ENCODE results near the gene THRB.
"Not testable (repeated sequence)": the region's sequence is repeated elsewhere in the genome, so short reads cannot be mapped to it uniquely, and the experiment has no call there.

THRB gene

GRCh38 chr3:24400015-24400414, 94.6 kb downstream of the THRB start:
- no peak for DNase-seq

GRCh38 chr3:24399614-24400013, 95.0 kb downstream of the THRB start:
- no peak for DNase-seq

- DNase-seq, result not testable (repeated sequence)
Measured at GRCh38 chr3:24398712-24399111, 95.9 kb downstream of the THRB start.

GRCh38 chr3:24396338-24396737, 98.3 kb downstream of the THRB start:
- DNase-seq, result no peak

GRCh38 chr3:24394754-24395153, 99.9 kb downstream of the THRB start:
- DNase-seq, result no peak

GRCh38 chr3:24393316-24393715, 101.3 kb downstream of the THRB start:
- DNase-seq, result no peak

DNA sequence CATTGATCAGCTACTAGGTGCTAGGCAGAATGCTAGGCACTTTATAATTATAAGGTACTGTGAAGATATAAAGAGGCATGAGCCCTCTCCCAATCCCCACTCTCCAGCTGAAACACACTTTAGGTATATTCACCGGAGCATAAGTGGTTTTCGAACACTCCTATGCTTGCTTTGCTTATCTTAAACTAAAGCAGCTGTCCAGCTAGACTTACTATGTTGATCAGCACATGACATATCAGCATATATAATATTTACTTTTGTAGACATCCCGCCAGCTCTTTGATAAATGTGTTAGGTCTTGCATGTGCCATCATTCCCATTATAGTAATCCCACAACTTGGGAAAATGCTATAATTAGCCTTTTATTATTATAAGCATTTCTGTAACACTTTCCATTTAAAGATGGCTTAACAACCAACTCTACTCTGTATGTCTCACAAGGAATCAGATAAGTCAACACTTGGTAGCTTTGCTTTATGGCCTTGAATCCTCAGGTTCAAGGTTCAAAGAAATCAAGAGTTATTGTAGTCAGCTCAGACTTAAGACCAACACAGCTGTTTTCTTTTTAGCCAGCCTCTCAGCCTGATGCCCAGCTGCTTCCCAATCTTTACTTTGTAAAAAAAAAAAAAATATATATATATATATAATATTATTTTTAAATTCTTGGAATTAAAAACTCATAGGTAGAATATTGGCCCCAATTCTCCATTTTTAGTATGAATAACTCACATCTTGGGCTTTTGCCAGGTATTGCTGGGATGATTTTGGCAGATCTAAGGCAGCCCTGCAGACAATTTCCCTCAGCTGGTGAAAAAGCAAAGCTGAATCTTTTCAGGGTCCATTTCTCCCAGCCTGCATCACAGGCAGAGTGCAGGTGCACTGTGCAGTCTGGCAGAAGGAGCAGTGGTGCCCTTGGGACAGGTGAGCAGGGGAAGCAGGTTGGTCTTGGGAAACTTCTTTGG, 104.2 kb downstream of the THRB start:
- no peak for DNase-seq

GRCh38 chr3:24389108-24390090, 105.3 kb downstream of the THRB start:
- DNase-seq, result no peak

- no peak for DNase-seq
Measured at GRCh38 chr3:24388611-24389010, 106.0 kb downstream of the THRB start.

GRCh38 chr3:24388159-24388558, 106.5 kb downstream of the THRB start:
- no peak for DNase-seq

- DNase-seq, result no peak
Measured at GRCh38 chr3:24387493-24387892, 107.2 kb downstream of the THRB start.

DNA sequence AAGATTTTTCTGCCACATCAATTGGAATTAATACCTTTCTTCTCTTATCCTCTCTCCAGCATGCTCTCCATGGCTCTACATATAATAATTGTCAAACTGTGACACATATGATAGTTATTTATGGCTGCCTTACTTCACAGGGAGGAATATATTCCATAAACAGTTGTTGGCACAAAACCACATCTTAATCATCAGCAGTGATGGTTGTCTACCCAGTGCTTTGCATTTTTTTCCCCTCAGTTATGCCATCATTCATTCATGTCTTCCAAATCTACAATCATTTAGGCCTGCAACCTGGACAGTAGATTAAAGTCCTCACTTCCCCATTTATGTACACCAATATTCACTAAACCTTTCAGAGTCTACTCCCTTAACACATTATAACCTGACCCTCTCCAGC, 107.7 kb downstream of the THRB start:
- DNase-seq, result no peak

- DNase-seq, result no peak
Measured at GRCh38 chr3:24386458-24386857, 108.2 kb downstream of the THRB start.

GRCh38 chr3:24385012-24385615, 109.5 kb downstream of the THRB start:
- DNase-seq, result no peak

- DNase-seq, result no peak
Measured at GRCh38 chr3:24382647-24383046, 112.0 kb downstream of the THRB start.

DNA sequence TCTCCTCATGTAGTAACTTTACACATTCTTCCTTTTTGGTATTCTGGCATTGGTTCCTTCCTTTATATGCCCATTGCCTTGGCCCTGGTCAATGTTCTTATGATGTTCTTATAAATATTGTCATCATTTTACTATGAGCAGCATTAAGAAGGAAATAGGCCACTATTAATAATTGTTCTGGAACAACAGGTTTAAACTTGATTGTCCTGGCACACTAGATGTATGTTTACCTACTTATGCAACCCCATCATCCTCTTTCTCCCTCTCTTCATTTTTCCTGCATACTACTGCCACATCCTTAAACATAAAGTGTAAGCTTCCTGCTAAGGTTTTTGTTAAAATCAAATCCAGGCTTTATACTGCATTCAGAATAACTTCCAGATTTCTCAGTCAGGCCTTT, 114.7 kb downstream of the THRB start:
- DNase-seq, result no peak

DNA sequence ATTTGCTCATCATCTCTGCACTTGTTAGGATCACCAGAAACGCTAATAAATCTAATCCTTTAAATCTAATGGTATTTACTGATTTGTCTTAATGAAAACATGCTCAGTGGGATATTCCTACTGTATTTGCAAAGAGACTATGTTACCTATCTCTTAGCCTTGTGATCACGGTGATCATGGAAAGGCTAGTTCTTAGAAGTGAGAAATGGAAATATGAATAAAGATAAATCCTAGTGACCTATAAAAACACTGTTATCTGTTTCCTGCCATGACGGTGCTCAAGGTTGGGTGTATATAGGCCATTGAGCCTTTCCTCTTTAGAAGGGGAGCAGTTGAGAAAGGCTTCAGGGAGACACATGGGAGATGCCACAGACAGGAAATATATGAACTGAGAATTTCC, 116.3 kb downstream of the THRB start:
- no peak for DNase-seq

DNA sequence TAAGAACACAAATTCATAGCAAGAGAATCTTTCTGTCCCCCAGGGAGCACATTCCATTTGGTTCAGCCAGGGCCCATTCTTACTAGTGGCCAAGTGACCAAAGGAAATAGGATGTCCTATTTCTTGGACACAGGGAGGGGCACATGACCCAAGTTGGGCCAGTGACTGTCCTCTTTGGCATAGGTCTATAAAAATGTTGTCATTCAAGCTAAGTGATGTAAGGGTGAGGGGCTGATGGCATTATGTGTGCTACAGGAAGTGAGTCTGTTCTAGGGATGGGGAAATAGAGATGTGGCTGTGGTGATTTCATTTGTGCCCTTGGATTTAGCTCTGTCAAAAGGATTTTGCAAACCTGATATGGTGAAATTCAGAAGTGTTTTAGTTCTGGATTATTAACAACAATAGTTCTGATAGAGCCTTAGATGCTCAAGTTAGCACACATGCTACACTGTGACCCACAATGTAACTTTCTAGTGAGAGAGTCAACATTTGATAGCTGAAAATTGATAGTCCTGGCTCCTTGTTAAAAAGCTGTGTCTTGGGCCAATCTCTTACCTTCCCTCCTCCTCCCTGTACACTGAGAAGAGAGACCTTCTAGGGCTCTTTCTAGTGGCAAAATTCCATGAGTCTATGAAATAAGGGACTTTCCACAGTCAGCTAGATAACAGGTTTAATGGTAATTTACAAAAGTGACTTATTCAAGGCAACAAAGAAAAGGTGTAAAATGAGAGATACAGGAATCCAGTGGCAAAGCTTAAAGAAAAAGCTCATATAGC, 117.2 kb downstream of the THRB start:
- DNase-seq, result no peak

GRCh38 chr3:24375947-24376384, 118.7 kb downstream of the THRB start:
- DNase-seq, result no peak

GRCh38 chr3:24374801-24375200, 119.8 kb downstream of the THRB start:
- DNase-seq, result no peak

GRCh38 chr3:24373198-24373959, 121.3 kb downstream of the THRB start:
- DNase-seq, result no peak
